ENCODE results near the gene ZMAT1.
"Not testable (repeated sequence)": the region's sequence is repeated elsewhere in the genome, so short reads cannot be mapped to it uniquely, and the experiment has no call there.

The ZMAT1 gene

GRCh38 chrX:101931488-101932248 lies at the start of gene ZMAT1:
Gene ZMAT1, minus strand, starts transcription at chrX:101932027. Its CDS starts 19 bp downstream, at chrX:101932008.
- DNase-seq, result peak; percentile 90

- no peak for DNase-seq
Measured at GRCh38 chrX:101977106-101977505, 45.3 kb upstream of the ZMAT1 start.

- DNase-seq, result no peak
Measured at GRCh38 chrX:101973066-101973465, 41.2 kb upstream of the ZMAT1 start.

- DNase-seq, result not testable (repeated sequence)
Measured at GRCh38 chrX:101964923-101965539, 33.2 kb upstream of the ZMAT1 start.

- DNase-seq, result no peak
Measured at GRCh38 chrX:101958139-101958538, 26.3 kb upstream of the ZMAT1 start.

GRCh38 chrX:101957174-101957573 lies 25.3 kb upstream of the ZMAT1 start:
- no peak for DNase-seq

- no peak for DNase-seq
Measured at GRCh38 chrX:101956556-101956955, 24.7 kb upstream of the ZMAT1 start.

- DNase-seq, result no peak
Measured at GRCh38 chrX:101950581-101950980, 18.8 kb upstream of the ZMAT1 start.

GRCh38 chrX:101932249-101932570 lies 383 bp upstream of the ZMAT1 start:
- DNase-seq, result no peak

GRCh38 chrX:101931136-101931487 lies 715 bp downstream of the ZMAT1 start:
- DNase-seq, result no peak

GRCh38 chrX:101925733-101926132 lies 6.1 kb downstream of the ZMAT1 start:
- DNase-seq, result no peak

GRCh38 chrX:101918751-101919150 lies 13.1 kb downstream of the ZMAT1 start:
- DNase-seq, result no peak

- no peak for DNase-seq
Measured at GRCh38 chrX:101906136-101906796, 25.6 kb downstream of the ZMAT1 start.

- no peak for DNase-seq
Measured at GRCh38 chrX:101904996-101905395, 26.8 kb downstream of the ZMAT1 start.
